ENCODE measurements around the gene C9orf153. TPM values are rescaled to one million over a fixed set of nuclear protein-coding genes. Genes with fewer than 3 reads are reported as not detected.
A peak's percentile ranks its signal among the peaks of the same experiment; 100 is the strongest.

Gene C9orf153
- total and polyA plus RNA-seq, 2 of the 4 experiments (the other 2 are of a cell fraction), result not detected

GRCh38 chr9:86282979-86283535, 23.6 kb upstream of the C9orf153 start (continued):
- peak; percentile 45; the same call in 1 of the 2 replicates for TF ChIP-seq RFX5 (IDR thresholded peaks at IDR 0.05; ENCODE audit: low read depth, low read length)

DNA sequence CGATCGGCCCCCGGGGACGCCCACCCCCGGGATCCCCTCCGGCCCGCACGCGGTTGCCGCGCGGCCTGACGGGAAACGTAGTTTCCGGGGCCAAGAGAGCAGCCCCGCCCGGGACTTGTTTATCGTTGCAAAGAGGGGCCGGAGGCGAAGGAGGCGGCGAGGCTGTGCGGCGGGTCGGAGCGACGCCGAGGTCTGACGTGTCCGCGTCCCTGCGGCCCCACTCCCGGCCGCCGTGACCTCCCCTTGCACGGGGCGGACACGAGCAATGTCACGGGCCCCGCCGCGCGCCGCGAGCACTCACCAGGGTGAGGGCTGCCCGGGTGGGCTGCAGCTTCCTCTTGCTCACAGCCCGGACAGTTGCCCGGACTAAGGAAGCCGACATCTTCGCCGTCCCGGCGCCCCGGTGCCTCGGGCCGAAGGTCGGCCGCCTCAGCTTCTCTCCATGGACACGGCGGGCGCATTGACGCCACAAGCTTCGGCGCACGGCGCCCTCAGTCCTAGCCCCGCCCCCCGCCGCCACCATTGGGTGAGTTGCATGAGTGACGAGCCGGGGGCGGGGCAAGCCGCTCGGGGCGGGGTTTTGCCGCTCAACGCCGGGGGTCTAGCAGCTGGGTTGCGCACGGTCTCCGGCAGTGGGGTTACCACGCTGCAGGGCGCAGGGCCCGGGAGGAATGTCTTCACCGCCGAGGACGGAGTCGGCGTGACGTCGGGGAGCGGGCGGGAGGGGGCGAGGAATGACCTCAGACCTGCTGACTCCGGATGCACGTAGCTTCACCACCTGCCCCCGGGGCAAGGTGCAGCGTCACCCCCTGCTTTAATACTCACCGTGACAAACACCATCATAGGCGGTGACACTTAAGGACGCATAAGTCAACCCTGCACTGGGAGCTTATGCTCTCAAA, 22.9 kb upstream of the C9orf153 start, which contains the start of gene ISCA1:
Gene ISCA1, minus strand, starts transcription at position 462 of the 902 bp plus-strand sequence. Its CDS starts 80 bp downstream, at position 382.
- peak; percentile 87 for DNase-seq
- Histone ChIP-seq H3K9me1 (ENCODE audit: insufficient read depth, low read length) (peaks cover 10% of the 10 kb centered on the region), H3K23ac (ENCODE audit: low read depth, low read length) (peak within 1 kb of the TSS; percentile 95), H2BK120ac (ENCODE audit: low read depth, low read length) (peak within 1 kb of the TSS; percentile 70; the same call in 1 of the 2 replicates), H3K9ac (ENCODE audit: low read depth, low read length) (peak within 1 kb of the TSS; percentile 96), H3K4me3 (ENCODE audit: insufficient read depth, low read depth, low read length) (peak within 1 kb of the TSS; percentile 92), H2AK9ac (replicated peaks; ENCODE audit: low read depth, low read length, poor library complexity) (peak within 1 kb of the TSS; percentile 95), H4K20me1 (ENCODE audit: insufficient read depth, low read length) (peaks cover 15% of the 10 kb centered on the region), H3K27ac (ENCODE audit: insufficient read depth, low read length) (peak within 1 kb of the TSS; percentile 88), H2BK20ac (ENCODE audit: low read depth, low read length) (no peak within 1 kb of the TSS), H2AFZ (replicated peaks; ENCODE audit: low read length, poor library complexity) (peak within 1 kb of the TSS; percentile 98), H3K18ac (ENCODE audit: low read depth, low read length) (peak within 1 kb of the TSS; percentile 76), H4K91ac (ENCODE audit: insufficient read depth, low read depth, low read length) (peak within 1 kb of the TSS; percentile 78), H3K4me2 (ENCODE audit: low read depth, low read length) (peak within 1 kb of the TSS; percentile 98), H3K14ac (replicated peaks; ENCODE audit: low read depth, low read length) (peak within 1 kb of the TSS; percentile 91), H3K27me3 (ENCODE audit: control insufficient read depth, insufficient read depth, low read length) (no peaks in the 10 kb centered on the region), H3K36me3 (ENCODE audit: control insufficient read depth, insufficient read depth, low read length) (no peaks in the 10 kb centered on the region; the same call in none of the 2 replicates), H3K56ac (ENCODE audit: extremely low read depth, insufficient read depth, low read length) (peak within 1 kb of the TSS; percentile 92), H3K79me1 (ENCODE audit: low read depth in 1 of 2, low read length in 2 of 2) (peaks cover 21 to 31% of the 10 kb centered on the region in 2 experiments), H3K9me3 (ENCODE audit: control insufficient read depth, insufficient read depth, low read length) (no peaks in the 10 kb centered on the region), H2BK5ac (ENCODE audit: low read depth, low read length, poor library complexity, severe bottlenecking) (peak within 1 kb of the TSS; percentile 93), H4K5ac (ENCODE audit: low read depth, low read length) (peak within 1 kb of the TSS; percentile 85), H3K4me1 (ENCODE audit: control insufficient read depth, insufficient read depth, low read length) (peaks cover 4% of the 10 kb centered on the region), H4K8ac (ENCODE audit: low read depth in 2 of 2, low read length in 2 of 2) (peak within 1 kb of the TSS; percentile 43 to 85), H2BK15ac (ENCODE audit: low read depth, low read length) (0 out of 3 replicates have a peak within 1 kb of the TSS, but pooled peaks have one; percentile 78), H3K4ac (ENCODE audit: low read depth, low read length) (peak within 1 kb of the TSS; percentile 85), H2AK5ac (ENCODE audit: low read depth, low read length) (peak within 1 kb of the TSS; percentile 83)
- POLR2A ChIA-PET (ENCODE audit: unreplicated experiment), result interaction anchor here (0.5 to 0.6 kb wide), 2 partner anchors 10 to 303 kb away, joined by 3 read pairs; no protein-coding TSS in a partner anchor
- ATAC-seq (ENCODE audit: low read depth), result peak; percentile 94
- CTCF ChIA-PET, result interaction anchor here (2.2 kb wide), 1 partner anchor 80 kb away, joined by 5 read pairs; no protein-coding TSS in a partner anchor
- intact Hi-C loops (cut with micrococcal nuclease), result loop anchor here (5.0 kb wide), 2 partner anchors 125 to 340 kb away; partner anchors contain the start of gene NAA35
- TF ChIP-seq MXI1 (IDR thresholded peaks at IDR 0.05; ENCODE audit: borderline replicate concordance, low read depth, low read length) (no peak), MAZ (IDR thresholded peaks at IDR 0.05; ENCODE audit: borderline replicate concordance, low read depth, low read length) (peak; percentile 78; the same call in 1 of the 2 replicates), CHD1 (IDR thresholded peaks at IDR 0.05; ENCODE audit: low read depth, low read length) (0 out of 2 replicates have a peak, but pooled peaks have one; percentile 52), POLR2A (IDR thresholded peaks at IDR 0.05; ENCODE audit: low read depth, low read length) (peak; percentile 96), SMC3 (IDR thresholded peaks at IDR 0.05; ENCODE audit: low read depth, low read length) (no peak), CEBPB (IDR thresholded peaks at IDR 0.05; ENCODE audit: low read depth, low read length) (no peak), RCOR1 (IDR thresholded peaks at IDR 0.05; ENCODE audit: insufficient replicate concordance, low read length) (peak; percentile 68), FOS (IDR thresholded peaks at IDR 0.05; ENCODE audit: low read depth, low read length) (no peak)
- TF ChIP-seq, protein P1, sequence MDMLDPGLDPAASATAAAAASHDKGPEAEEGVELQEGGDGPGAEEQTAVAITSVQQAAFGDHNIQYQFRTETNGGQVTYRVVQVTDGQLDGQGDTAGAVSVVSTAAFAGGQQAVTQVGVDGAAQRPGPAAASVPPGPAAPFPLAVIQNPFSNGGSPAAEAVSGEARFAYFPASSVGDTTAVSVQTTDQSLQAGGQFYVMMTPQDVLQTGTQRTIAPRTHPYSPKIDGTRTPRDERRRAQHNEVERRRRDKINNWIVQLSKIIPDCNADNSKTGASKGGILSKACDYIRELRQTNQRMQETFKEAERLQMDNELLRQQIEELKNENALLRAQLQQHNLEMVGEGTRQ (IDR thresholded peaks at IDR 0.05; ENCODE audit: low read depth, low read length), result 0 out of 2 replicates have a peak, but pooled peaks have one; percentile 12
- dilution Hi-C loops (cut with HindIII; ENCODE audit: low sequenced_read_pairs, unreplicated experiment), result no loop called here
- WGBS, 2 experiments (ENCODE audit: extremely low coverage in 2 of 2, insufficient read length in 1 of 2), result 3% methylated on average over 17 of the region's 101 CpGs; no CpG with 5 or more reads in 1 of the 2 experiments
- no TSS peak for BruUV-seq (replicated peaks)
- in situ Hi-C loops (cut with MboI; ENCODE audit: low sequenced_read_pairs), result no loop called here

Measured in IMR-90 (cell line).